ENCODE measurements around the gene MOXD1.
"Not testable (repeated sequence)": the region's sequence is repeated elsewhere in the genome, so short reads cannot be mapped to it uniquely, and the experiment has no call there.

The MOXD1 gene

GRCh38 chr6:132270726-132271402, 130.4 kb downstream of the MOXD1 start:
- Histone ChIP-seq H3K9me3 (ENCODE audit: control insufficient read depth in 1 of 2, low read length in 2 of 2) (no peaks in the 10 kb centered on the region), H3K4me1 (ENCODE audit: control insufficient read depth in 1 of 2, insufficient read depth in 2 of 2, low read length in 2 of 2) (peaks cover 0 to 6% of the 10 kb centered on the region in 2 donors), H3K4me3 (ENCODE audit: low read depth in 1 of 2, low read length in 2 of 2) (no peak overlapping the region), H3K36me3 (ENCODE audit: control insufficient read depth in 1 of 2, insufficient read depth in 2 of 2, low read length in 2 of 2) (no peaks in the 10 kb centered on the region), H3K27ac (ENCODE audit: low read length) (peak overlapping the region; percentile 34), H3K27me3 (ENCODE audit: low read depth, low read length) (no peaks in the 10 kb centered on the region)

GRCh38 chr6:132268666-132269065, 132.6 kb downstream of the MOXD1 start:
- not testable (repeated sequence) for H3K27me3 ChIP-seq (ENCODE audit: low read depth, low read length); H3K27ac ChIP-seq (ENCODE audit: low read length); H3K36me3 ChIP-seq (ENCODE audit: control insufficient read depth in 1 of 2, insufficient read depth in 2 of 2, low read length in 2 of 2); H3K9me3 ChIP-seq (ENCODE audit: control insufficient read depth in 1 of 2, low read length in 2 of 2); H3K4me1 ChIP-seq (ENCODE audit: control insufficient read depth in 1 of 2, insufficient read depth in 2 of 2, low read length in 2 of 2); H3K4me3 ChIP-seq (ENCODE audit: low read depth in 1 of 2, low read length in 2 of 2)

- H3K4me1 ChIP-seq (ENCODE audit: control insufficient read depth in 1 of 2, insufficient read depth in 2 of 2, low read length in 2 of 2) = peaks cover 0 to 6% of the 10 kb centered on the region in 2 donors
- no peak overlapping the region for H3K27ac ChIP-seq (ENCODE audit: low read length)
- H3K36me3 ChIP-seq (ENCODE audit: control insufficient read depth in 1 of 2, insufficient read depth in 2 of 2, low read length in 2 of 2) = no peaks in the 10 kb centered on the region
- H3K27me3 ChIP-seq (ENCODE audit: low read depth, low read length) = no peaks in the 10 kb centered on the region
- H3K9me3 ChIP-seq (ENCODE audit: control insufficient read depth in 1 of 2, low read length in 2 of 2) = no peaks in the 10 kb centered on the region
- H3K4me3 ChIP-seq (ENCODE audit: low read depth in 1 of 2, low read length in 2 of 2) = no peak overlapping the region
Observed at GRCh38 chr6:132268209-132268608, 133.1 kb downstream of the MOXD1 start.

- Histone ChIP-seq H3K9me3 (ENCODE audit: control insufficient read depth in 1 of 2, low read length in 2 of 2) (no peaks in the 10 kb centered on the region), H3K4me1 (ENCODE audit: control insufficient read depth in 1 of 2, insufficient read depth in 2 of 2, low read length in 2 of 2) (no peaks in the 10 kb centered on the region), H3K27ac (ENCODE audit: low read length) (no peak overlapping the region), H3K36me3 (ENCODE audit: control insufficient read depth in 1 of 2, insufficient read depth in 2 of 2, low read length in 2 of 2) (no peaks in the 10 kb centered on the region), H3K4me3 (ENCODE audit: low read depth in 1 of 2, low read length in 2 of 2) (no peak overlapping the region), H3K27me3 (ENCODE audit: low read depth, low read length) (no peaks in the 10 kb centered on the region)
Observed at GRCh38 chr6:132265451-132266097, 135.7 kb downstream of the MOXD1 start.

- H3K27me3 ChIP-seq (ENCODE audit: low read depth, low read length) = no peaks in the 10 kb centered on the region
- no peaks in the 10 kb centered on the region for H3K36me3 ChIP-seq (ENCODE audit: control insufficient read depth in 1 of 2, insufficient read depth in 2 of 2, low read length in 2 of 2)
- H3K4me3 ChIP-seq (ENCODE audit: low read depth in 1 of 2, low read length in 2 of 2) = no peak overlapping the region
- H3K9me3 ChIP-seq (ENCODE audit: control insufficient read depth in 1 of 2, low read length in 2 of 2) = no peaks in the 10 kb centered on the region
- H3K27ac ChIP-seq (ENCODE audit: low read length) = no peak overlapping the region
- H3K4me1 ChIP-seq (ENCODE audit: control insufficient read depth in 1 of 2, insufficient read depth in 2 of 2, low read length in 2 of 2) = no peaks in the 10 kb centered on the region
Observed at GRCh38 chr6:132264021-132264500, 137.2 kb downstream of the MOXD1 start.

GRCh38 chr6:132261354-132261753, 139.9 kb downstream of the MOXD1 start:
- Histone ChIP-seq H3K27ac (ENCODE audit: low read length) (no peak overlapping the region), H3K4me3 (ENCODE audit: low read depth in 1 of 2, low read length in 2 of 2) (no peak overlapping the region), H3K27me3 (ENCODE audit: low read depth, low read length) (no peaks in the 10 kb centered on the region), H3K36me3 (ENCODE audit: control insufficient read depth in 1 of 2, insufficient read depth in 2 of 2, low read length in 2 of 2) (no peaks in the 10 kb centered on the region), H3K4me1 (ENCODE audit: control insufficient read depth in 1 of 2, insufficient read depth in 2 of 2, low read length in 2 of 2) (no peaks in the 10 kb centered on the region), H3K9me3 (ENCODE audit: control insufficient read depth in 1 of 2, low read length in 2 of 2) (no peaks in the 10 kb centered on the region)

- Histone ChIP-seq H3K27me3 (ENCODE audit: low read depth, low read length) (no peaks in the 10 kb centered on the region), H3K4me3 (ENCODE audit: low read depth in 1 of 2, low read length in 2 of 2) (no peak overlapping the region), H3K36me3 (ENCODE audit: control insufficient read depth in 1 of 2, insufficient read depth in 2 of 2, low read length in 2 of 2) (no peaks in the 10 kb centered on the region), H3K9me3 (ENCODE audit: control insufficient read depth in 1 of 2, low read length in 2 of 2) (no peaks in the 10 kb centered on the region), H3K27ac (ENCODE audit: low read length) (no peak overlapping the region), H3K4me1 (ENCODE audit: control insufficient read depth in 1 of 2, insufficient read depth in 2 of 2, low read length in 2 of 2) (no peaks in the 10 kb centered on the region)
Observed at GRCh38 chr6:132259070-132259469, 142.2 kb downstream of the MOXD1 start.

- Histone ChIP-seq H3K4me3 (ENCODE audit: low read depth in 1 of 2, low read length in 2 of 2) (no peak overlapping the region), H3K4me1 (ENCODE audit: control insufficient read depth in 1 of 2, insufficient read depth in 2 of 2, low read length in 2 of 2) (no peaks in the 10 kb centered on the region), H3K27ac (ENCODE audit: low read length) (no peak overlapping the region), H3K9me3 (ENCODE audit: control insufficient read depth in 1 of 2, low read length in 2 of 2) (no peaks in the 10 kb centered on the region), H3K36me3 (ENCODE audit: control insufficient read depth in 1 of 2, insufficient read depth in 2 of 2, low read length in 2 of 2) (no peaks in the 10 kb centered on the region), H3K27me3 (ENCODE audit: low read depth, low read length) (no peaks in the 10 kb centered on the region)
Observed at GRCh38 chr6:132257561-132257960, 143.7 kb downstream of the MOXD1 start.

GRCh38 chr6:132256457-132256856, 144.8 kb downstream of the MOXD1 start:
- no peaks in the 10 kb centered on the region for H3K9me3 ChIP-seq (ENCODE audit: control insufficient read depth in 1 of 2, low read length in 2 of 2)
- H3K27ac ChIP-seq (ENCODE audit: low read length) = no peak overlapping the region
- no peaks in the 10 kb centered on the region for H3K27me3 ChIP-seq (ENCODE audit: low read depth, low read length)

GRCh38 chr6:132253906-132254305, 147.4 kb downstream of the MOXD1 start:
- no peaks in the 10 kb centered on the region for H3K9me3 ChIP-seq (ENCODE audit: control insufficient read depth in 1 of 2, low read length in 2 of 2)
- no peak overlapping the region for H3K27ac ChIP-seq (ENCODE audit: low read length)
- no peaks in the 10 kb centered on the region for H3K4me1 ChIP-seq (ENCODE audit: control insufficient read depth in 1 of 2, insufficient read depth in 2 of 2, low read length in 2 of 2)
- no peak overlapping the region for H3K4me3 ChIP-seq (ENCODE audit: low read depth in 1 of 2, low read length in 2 of 2)
- no peaks in the 10 kb centered on the region for H3K27me3 ChIP-seq (ENCODE audit: low read depth, low read length)
- no peaks in the 10 kb centered on the region for H3K36me3 ChIP-seq (ENCODE audit: control insufficient read depth in 1 of 2, insufficient read depth in 2 of 2, low read length in 2 of 2)

More at GRCh38 chr6:132256457-132256856, 144.8 kb downstream of the MOXD1 start:
- no peak overlapping the region for H3K4me3 ChIP-seq (ENCODE audit: low read depth in 1 of 2, low read length in 2 of 2)
- H3K36me3 ChIP-seq (ENCODE audit: control insufficient read depth in 1 of 2, insufficient read depth in 2 of 2, low read length in 2 of 2) = no peaks in the 10 kb centered on the region
- no peaks in the 10 kb centered on the region for H3K4me1 ChIP-seq (ENCODE audit: control insufficient read depth in 1 of 2, insufficient read depth in 2 of 2, low read length in 2 of 2)

- Histone ChIP-seq H3K4me3 (ENCODE audit: low read depth in 1 of 2, low read length in 2 of 2) (no peak overlapping the region), H3K36me3 (ENCODE audit: control insufficient read depth in 1 of 2, insufficient read depth in 2 of 2, low read length in 2 of 2) (no peaks in the 10 kb centered on the region), H3K9me3 (ENCODE audit: control insufficient read depth in 1 of 2, low read length in 2 of 2) (no peaks in the 10 kb centered on the region), H3K27me3 (ENCODE audit: low read depth, low read length) (no peaks in the 10 kb centered on the region), H3K4me1 (ENCODE audit: control insufficient read depth in 1 of 2, insufficient read depth in 2 of 2, low read length in 2 of 2) (no peaks in the 10 kb centered on the region), H3K27ac (ENCODE audit: low read length) (no peak overlapping the region)
Observed at GRCh38 chr6:132253211-132253610, 148.1 kb downstream of the MOXD1 start.
